ENCODE data around the gene E2F1.

DNA sequence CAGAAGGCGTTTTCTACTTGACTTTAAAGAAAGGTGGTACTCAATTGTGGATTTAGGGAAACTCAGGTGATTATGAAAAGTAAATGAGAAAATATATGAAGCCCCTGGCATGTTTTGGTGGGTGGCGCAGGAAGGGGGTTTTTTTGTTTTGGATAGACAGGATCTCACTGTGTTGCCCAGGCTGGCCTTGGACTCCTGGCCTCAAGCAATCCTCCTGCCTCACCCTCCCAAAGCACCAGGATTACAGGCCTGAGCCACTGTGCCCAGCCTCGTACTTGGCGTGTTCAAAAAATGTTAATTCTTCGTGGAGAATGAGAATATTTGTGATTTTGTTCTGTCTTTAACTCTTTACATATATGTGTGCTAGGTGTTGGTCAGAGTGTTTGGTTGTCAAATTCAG is 56.2 kb downstream of the E2F1 start:
- no peak for TF ChIP-seq ZNF70 (CRISPR knock-in tag; IDR thresholded peaks at IDR 0.05)
- TF ChIP-seq, protein P1, sequence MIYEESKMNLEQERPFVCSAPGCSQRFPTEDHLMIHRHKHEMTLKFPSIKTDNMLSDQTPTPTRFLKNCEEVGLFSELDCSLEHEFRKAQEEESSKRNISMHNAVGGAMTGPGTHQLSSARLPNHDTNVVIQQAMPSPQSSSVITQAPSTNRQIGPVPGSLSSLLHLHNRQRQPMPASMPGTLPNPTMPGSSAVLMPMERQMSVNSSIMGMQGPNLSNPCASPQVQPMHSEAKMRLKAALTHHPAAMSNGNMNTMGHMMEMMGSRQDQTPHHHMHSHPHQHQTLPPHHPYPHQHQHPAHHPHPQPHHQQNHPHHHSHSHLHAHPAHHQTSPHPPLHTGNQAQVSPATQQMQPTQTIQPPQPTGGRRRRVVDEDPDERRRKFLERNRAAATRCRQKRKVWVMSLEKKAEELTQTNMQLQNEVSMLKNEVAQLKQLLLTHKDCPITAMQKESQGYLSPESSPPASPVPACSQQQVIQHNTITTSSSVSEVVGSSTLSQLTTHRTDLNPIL (CRISPR knock-in tag; IDR thresholded peaks at IDR 0.05; ENCODE audit: low read depth): no peak
- TF ChIP-seq, protein P2, sequence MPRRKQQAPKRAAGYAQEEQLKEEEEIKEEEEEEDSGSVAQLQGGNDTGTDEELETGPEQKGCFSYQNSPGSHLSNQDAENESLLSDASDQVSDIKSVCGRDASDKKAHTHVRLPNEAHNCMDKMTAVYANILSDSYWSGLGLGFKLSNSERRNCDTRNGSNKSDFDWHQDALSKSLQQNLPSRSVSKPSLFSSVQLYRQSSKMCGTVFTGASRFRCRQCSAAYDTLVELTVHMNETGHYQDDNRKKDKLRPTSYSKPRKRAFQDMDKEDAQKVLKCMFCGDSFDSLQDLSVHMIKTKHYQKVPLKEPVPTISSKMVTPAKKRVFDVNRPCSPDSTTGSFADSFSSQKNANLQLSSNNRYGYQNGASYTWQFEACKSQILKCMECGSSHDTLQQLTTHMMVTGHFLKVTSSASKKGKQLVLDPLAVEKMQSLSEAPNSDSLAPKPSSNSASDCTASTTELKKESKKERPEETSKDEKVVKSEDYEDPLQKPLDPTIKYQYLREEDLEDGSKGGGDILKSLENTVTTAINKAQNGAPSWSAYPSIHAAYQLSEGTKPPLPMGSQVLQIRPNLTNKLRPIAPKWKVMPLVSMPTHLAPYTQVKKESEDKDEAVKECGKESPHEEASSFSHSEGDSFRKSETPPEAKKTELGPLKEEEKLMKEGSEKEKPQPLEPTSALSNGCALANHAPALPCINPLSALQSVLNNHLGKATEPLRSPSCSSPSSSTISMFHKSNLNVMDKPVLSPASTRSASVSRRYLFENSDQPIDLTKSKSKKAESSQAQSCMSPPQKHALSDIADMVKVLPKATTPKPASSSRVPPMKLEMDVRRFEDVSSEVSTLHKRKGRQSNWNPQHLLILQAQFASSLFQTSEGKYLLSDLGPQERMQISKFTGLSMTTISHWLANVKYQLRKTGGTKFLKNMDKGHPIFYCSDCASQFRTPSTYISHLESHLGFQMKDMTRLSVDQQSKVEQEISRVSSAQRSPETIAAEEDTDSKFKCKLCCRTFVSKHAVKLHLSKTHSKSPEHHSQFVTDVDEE (CRISPR knock-in tag; IDR thresholded peaks at IDR 0.05): no peak
- TF ChIP-seq, protein P3, sequence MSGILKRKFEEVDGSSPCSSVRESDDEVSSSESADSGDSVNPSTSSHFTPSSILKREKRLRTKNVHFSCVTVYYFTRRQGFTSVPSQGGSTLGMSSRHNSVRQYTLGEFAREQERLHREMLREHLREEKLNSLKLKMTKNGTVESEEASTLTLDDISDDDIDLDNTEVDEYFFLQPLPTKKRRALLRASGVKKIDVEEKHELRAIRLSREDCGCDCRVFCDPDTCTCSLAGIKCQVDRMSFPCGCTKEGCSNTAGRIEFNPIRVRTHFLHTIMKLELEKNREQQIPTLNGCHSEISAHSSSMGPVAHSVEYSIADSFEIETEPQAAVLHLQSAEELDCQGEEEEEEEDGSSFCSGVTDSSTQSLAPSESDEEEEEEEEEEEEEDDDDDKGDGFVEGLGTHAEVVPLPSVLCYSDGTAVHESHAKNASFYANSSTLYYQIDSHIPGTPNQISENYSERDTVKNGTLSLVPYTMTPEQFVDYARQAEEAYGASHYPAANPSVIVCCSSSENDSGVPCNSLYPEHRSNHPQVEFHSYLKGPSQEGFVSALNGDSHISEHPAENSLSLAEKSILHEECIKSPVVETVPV (CRISPR knock-in tag; IDR thresholded peaks at IDR 0.05): no peak
- TF ChIP-seq ZFP3 (CRISPR knock-in tag; IDR thresholded peaks at IDR 0.05): no peak
- TF ChIP-seq ZNF565 (CRISPR knock-in tag; conservative IDR thresholded peaks at IDR 0.05; ENCODE audit: low read depth): no peak
- no peak for TF ChIP-seq RARB (CRISPR knock-in tag; IDR thresholded peaks at IDR 0.05)

Measured in SK-N-SH treated with all-trans-retinoic acid at 6 μM for 48 hours (cell line).